ENCODE data around the gene OR1N1.

DNA sequence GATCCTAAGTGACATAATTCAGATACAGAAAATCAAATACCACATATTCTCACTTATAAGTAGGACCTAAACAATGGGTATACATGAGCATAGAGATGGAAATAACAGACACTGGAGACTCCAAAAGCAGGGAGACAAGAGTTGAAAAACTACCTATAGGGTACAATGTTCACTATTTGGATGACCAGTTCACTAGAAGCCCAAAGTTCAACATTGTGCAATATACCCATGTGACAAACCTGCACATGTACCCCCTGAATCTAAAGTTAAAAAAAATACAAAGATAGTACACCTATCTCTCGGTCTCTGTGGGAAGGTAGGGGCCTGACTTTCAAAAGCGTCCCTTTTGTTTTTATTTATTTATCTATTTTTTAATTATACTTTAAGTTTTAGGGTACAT lies 11.7 kb upstream of the OR1N1 start:
- TF ChIP-seq, protein P1, sequence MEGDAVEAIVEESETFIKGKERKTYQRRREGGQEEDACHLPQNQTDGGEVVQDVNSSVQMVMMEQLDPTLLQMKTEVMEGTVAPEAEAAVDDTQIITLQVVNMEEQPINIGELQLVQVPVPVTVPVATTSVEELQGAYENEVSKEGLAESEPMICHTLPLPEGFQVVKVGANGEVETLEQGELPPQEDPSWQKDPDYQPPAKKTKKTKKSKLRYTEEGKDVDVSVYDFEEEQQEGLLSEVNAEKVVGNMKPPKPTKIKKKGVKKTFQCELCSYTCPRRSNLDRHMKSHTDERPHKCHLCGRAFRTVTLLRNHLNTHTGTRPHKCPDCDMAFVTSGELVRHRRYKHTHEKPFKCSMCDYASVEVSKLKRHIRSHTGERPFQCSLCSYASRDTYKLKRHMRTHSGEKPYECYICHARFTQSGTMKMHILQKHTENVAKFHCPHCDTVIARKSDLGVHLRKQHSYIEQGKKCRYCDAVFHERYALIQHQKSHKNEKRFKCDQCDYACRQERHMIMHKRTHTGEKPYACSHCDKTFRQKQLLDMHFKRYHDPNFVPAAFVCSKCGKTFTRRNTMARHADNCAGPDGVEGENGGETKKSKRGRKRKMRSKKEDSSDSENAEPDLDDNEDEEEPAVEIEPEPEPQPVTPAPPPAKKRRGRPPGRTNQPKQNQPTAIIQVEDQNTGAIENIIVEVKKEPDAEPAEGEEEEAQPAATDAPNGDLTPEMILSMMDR (tag by site-specific recombination; IDR thresholded peaks at IDR 0.05), result no peak
- TF ChIP-seq ZNF140 (tag by site-specific recombination; IDR thresholded peaks at IDR 0.05) (no peak), KLF8 (tag by site-specific recombination; IDR thresholded peaks at IDR 0.05) (no peak), YY1 (tag by site-specific recombination; IDR thresholded peaks at IDR 0.05) (no peak), ZNF510 (tag by site-specific recombination; IDR thresholded peaks at IDR 0.05; ENCODE audit: insufficient replicate concordance) (no peak), ZNF449 (tag by site-specific recombination; IDR thresholded peaks at IDR 0.05) (no peak), ZNF660 (tag by site-specific recombination; IDR thresholded peaks at IDR 0.05) (no peak), ZNF24 (tag by site-specific recombination; IDR thresholded peaks at IDR 0.05) (no peak), ZBTB11 (tag by site-specific recombination; conservative IDR thresholded peaks at IDR 0.05; ENCODE audit: low read depth) (no peak), ZBTB8A (tag by site-specific recombination; IDR thresholded peaks at IDR 0.05) (no peak)

Data from HEK293 (cell line).